IMR-90 (cell line): ENCODE data around the gene HOXA2. TPM values are rescaled to one million over a fixed set of nuclear protein-coding genes. Genes with fewer than 3 reads are reported as not detected.
A peak's percentile ranks its signal among the peaks of the same experiment; 100 is the strongest.

Experiments
- ATAC-seq: fragments of 200-7000 bp; cut with Tn5 transposase; 2 replicates; pipeline ENCODE4 v1.9.1; 2020; ENCODE audit warnings: low read depth, mild to moderate bottlenecking, moderate library complexity
- BruUV-seq: library from RNA; stranded (reverse); fragments of 400-500 nt; replicated peaks from 2 replicates; lab custom pipeline; 2021; lab: Mats Ljungman, UMichigan
- CTCF ChIA-PET: fragments of 300-600 bp; formaldehyde crosslinking; extraction: SDS; loops from one replicate; lab custom pipeline; 2021; ENCODE audit warnings: antibody characterized with exemption; lab: Yijun Ruan, JAX
- POLR2A ChIA-PET: fragments of 300-600 bp; sonication (Branson Sonifier 250); formaldehyde crosslinking; loops from one replicate; lab custom pipeline; 2022; ENCODE audit warnings: antibody characterized with exemption; ENCODE audit not compliant: unreplicated experiment; lab: Charles Lee
- DNase-seq: peaks from one replicate; pipeline ENCODE4 v3.0.0; 2013
- H2AFZ ChIP-seq: replicated peaks from 2 replicates; pipeline ENCODE3; 2013; ENCODE audit warnings: low read length, mild to moderate bottlenecking; ENCODE audit not compliant: poor library complexity
- H2AK5ac ChIP-seq: 2 replicates; pipeline ENCODE4 v1.6.1; 2013; ENCODE audit warnings: low read depth, low read length, inconsistent platforms
- H2AK9ac ChIP-seq: replicated peaks from 2 replicates; pipeline ENCODE3; 2013; ENCODE audit warnings: mild to moderate bottlenecking, low read depth, low read length, moderate library complexity; ENCODE audit not compliant: poor library complexity
- H2BK120ac ChIP-seq: 2 replicates; pipeline ENCODE4 v1.6.1; 2013; ENCODE audit warnings: low read depth, low read length, inconsistent platforms
- H2BK15ac ChIP-seq: 3 replicates; pipeline ENCODE4 v1.6.1; 2013; ENCODE audit warnings: low read depth, low read length, inconsistent platforms
- H2BK20ac ChIP-seq: 2 replicates; pipeline ENCODE4 v1.6.1; 2013; ENCODE audit warnings: low read depth, mild to moderate bottlenecking, inconsistent platforms, low read length, moderate library complexity
- H2BK5ac ChIP-seq: 2 replicates; pipeline ENCODE4 v1.6.1; 2013; ENCODE audit warnings: mild to moderate bottlenecking, low read depth, low read length, inconsistent platforms; ENCODE audit not compliant: poor library complexity, severe bottlenecking
- H3K14ac ChIP-seq: replicated peaks from 2 replicates; pipeline ENCODE4 v1.6.1; 2013; ENCODE audit warnings: low read depth, low read length, inconsistent platforms
- H3K18ac ChIP-seq: 2 replicates; pipeline ENCODE4 v1.6.1; 2013; ENCODE audit warnings: low read depth, low read length, control low read depth
- H3K23ac ChIP-seq: 2 replicates; pipeline ENCODE4 v1.6.1; 2013; ENCODE audit warnings: low read depth, low read length, inconsistent platforms
- H3K27ac ChIP-seq: 2 replicates; pipeline ENCODE4 v1.5.1; 2013; ENCODE audit warnings: mild to moderate bottlenecking, control low read depth, low read length; ENCODE audit not compliant: insufficient read depth
- H3K27me3 ChIP-seq: 2 replicates; pipeline ENCODE4 v1.6.1; 2013; ENCODE audit warnings: low read length; ENCODE audit not compliant: control insufficient read depth, insufficient read depth
- H3K36me3 ChIP-seq: 2 replicates; pipeline ENCODE4 v1.6.1; 2013; ENCODE audit warnings: low read length, mixed read lengths; ENCODE audit not compliant: control insufficient read depth, insufficient read depth
- H3K4ac ChIP-seq: 2 replicates; pipeline ENCODE4 v1.6.1; 2013; ENCODE audit warnings: low read depth, low read length, inconsistent platforms
- H3K4me1 ChIP-seq: 2 replicates; pipeline ENCODE4 v1.6.1; 2013; ENCODE audit warnings: low read length, mixed read lengths; ENCODE audit not compliant: control insufficient read depth, insufficient read depth
- H3K4me2 ChIP-seq: 2 replicates; pipeline ENCODE4 v1.6.1; 2013; ENCODE audit warnings: low read depth, mild to moderate bottlenecking, control low read depth, low read length, moderate library complexity
- H3K4me3 ChIP-seq: 2 replicates; pipeline ENCODE4 v1.5.1; 2013; ENCODE audit warnings: low read depth, mild to moderate bottlenecking, control low read depth, low read length, moderate library complexity; ENCODE audit not compliant: insufficient read depth
- H3K56ac ChIP-seq: 2 replicates; pipeline ENCODE4 v1.6.1; 2013; ENCODE audit warnings: low read length, inconsistent platforms; ENCODE audit not compliant: insufficient read depth; ENCODE audit errors: extremely low read depth
- H3K79me1 ChIP-seq, 2 experiments: 2 replicates each; pipeline ENCODE4 v1.6.1; 2013; ENCODE audit warnings: low read length in 2 of 2, inconsistent platforms in 1 of 2, low read depth in 1 of 2
- H3K9ac ChIP-seq: 2 replicates; pipeline ENCODE4 v1.6.1; 2013; ENCODE audit warnings: low read depth, low read length, control low read depth
- H3K9me1 ChIP-seq: 2 replicates; pipeline ENCODE4 v1.6.1; 2013; ENCODE audit warnings: low read length, inconsistent platforms; ENCODE audit not compliant: insufficient read depth
- H3K9me3 ChIP-seq: 2 replicates; pipeline ENCODE4 v1.6.1; 2013; ENCODE audit warnings: low read length; ENCODE audit not compliant: control insufficient read depth, insufficient read depth
- H4K20me1 ChIP-seq: 2 replicates; pipeline ENCODE4 v1.6.1; 2013; ENCODE audit warnings: low read length, inconsistent platforms; ENCODE audit not compliant: insufficient read depth
- H4K5ac ChIP-seq: 2 replicates; pipeline ENCODE4 v1.6.1; 2013; ENCODE audit warnings: mild to moderate bottlenecking, low read depth, low read length, control low read depth
- H4K8ac ChIP-seq, 2 experiments: 2 replicates each; pipeline ENCODE4 v1.6.1; 2013; ENCODE audit warnings: low read depth in 2 of 2, low read length in 2 of 2, control low read depth in 1 of 2, inconsistent platforms in 1 of 2
- H4K91ac ChIP-seq: 2 replicates; pipeline ENCODE4 v1.6.1; 2013; ENCODE audit warnings: low read depth, low read length, inconsistent platforms; ENCODE audit not compliant: insufficient read depth
- CHD1 ChIP-seq: IDR thresholded peaks from 2 replicates; pipeline ENCODE4 v1.6.1; 2012; ENCODE audit warnings: low read depth, low read length, improper control_type of control experiment
- MXI1 ChIP-seq: IDR thresholded peaks from 2 replicates; pipeline ENCODE4 v1.6.1; 2012; ENCODE audit warnings: low read depth, mild to moderate bottlenecking, low read length, moderate library complexity, borderline replicate concordance
- POLR2A ChIP-seq: IDR thresholded peaks from 2 replicates; pipeline ENCODE4 v1.6.1; 2012; ENCODE audit warnings: mild to moderate bottlenecking, low read depth, low read length
- RAD21 ChIP-seq: IDR thresholded peaks from 2 replicates; pipeline ENCODE4 v1.6.1; 2012; ENCODE audit warnings: low read length, improper control_type of control experiment
- SMC3 ChIP-seq: fragments of 150-350 bp; IDR thresholded peaks from 2 replicates; pipeline ENCODE4 v1.6.1; 2016; ENCODE audit warnings: low read depth, mild to moderate bottlenecking, antibody characterized with exemption, low read length, moderate library complexity
- WGBS, 2 experiments: methylation state at CpG; one replicate each; pipeline versions ENCODE4 v1.1.5 to v1.1.7; 2013; ENCODE audit warnings: missing lambda C conversion rate in 2 of 2; ENCODE audit not compliant: insufficient read length in 1 of 2; ENCODE audit errors: extremely low coverage in 2 of 2; 5-methylcytosine and 5-hydroxymethylcytosine counted together
- dilution Hi-C: fragments of 300-500 bp; cut with HindIII; formaldehyde crosslinking; loops from one replicate; pipeline ENCODE4 v1.14.3; 2018; ENCODE audit warnings: low sequenced_read_pairs; ENCODE audit not compliant: unreplicated experiment
- in situ Hi-C: fragments of 300-500 bp; cut with MboI; formaldehyde crosslinking; loops from 3 replicates; pipeline ENCODE4 v1.14.3; 2019; ENCODE audit warnings: low sequenced_read_pairs, inconsistent platforms, mixed read lengths
- intact Hi-C: fragments of 100-400 bp; cut with micrococcal nuclease; formaldehyde crosslinking; loops from 2 replicates; pipeline ENCODE4 v1.10.0; 2022
- polyA plus RNA-seq, 3 experiments: library from polyadenylated mRNA; depleted of rRNA; stranded (reverse); fragments of >200 nt; gene quantifications; 2 replicates each; pipeline ENCODE4 v1.2.3, GENCODE V29; 2012; ENCODE audit warnings: low replicate concordance in 1 of 3
- total RNA-seq: library from RNA; depleted of rRNA; stranded (reverse); fragments of >200 nt; gene quantifications from 2 replicates; pipeline ENCODE4 v1.2.3, GENCODE V29; 2012

The HOXA2 gene
- total and polyA plus RNA-seq, 2 of the 4 experiments (the other 2 are of a cell fraction) = 1.6 to 3.9 TPM

DNA sequence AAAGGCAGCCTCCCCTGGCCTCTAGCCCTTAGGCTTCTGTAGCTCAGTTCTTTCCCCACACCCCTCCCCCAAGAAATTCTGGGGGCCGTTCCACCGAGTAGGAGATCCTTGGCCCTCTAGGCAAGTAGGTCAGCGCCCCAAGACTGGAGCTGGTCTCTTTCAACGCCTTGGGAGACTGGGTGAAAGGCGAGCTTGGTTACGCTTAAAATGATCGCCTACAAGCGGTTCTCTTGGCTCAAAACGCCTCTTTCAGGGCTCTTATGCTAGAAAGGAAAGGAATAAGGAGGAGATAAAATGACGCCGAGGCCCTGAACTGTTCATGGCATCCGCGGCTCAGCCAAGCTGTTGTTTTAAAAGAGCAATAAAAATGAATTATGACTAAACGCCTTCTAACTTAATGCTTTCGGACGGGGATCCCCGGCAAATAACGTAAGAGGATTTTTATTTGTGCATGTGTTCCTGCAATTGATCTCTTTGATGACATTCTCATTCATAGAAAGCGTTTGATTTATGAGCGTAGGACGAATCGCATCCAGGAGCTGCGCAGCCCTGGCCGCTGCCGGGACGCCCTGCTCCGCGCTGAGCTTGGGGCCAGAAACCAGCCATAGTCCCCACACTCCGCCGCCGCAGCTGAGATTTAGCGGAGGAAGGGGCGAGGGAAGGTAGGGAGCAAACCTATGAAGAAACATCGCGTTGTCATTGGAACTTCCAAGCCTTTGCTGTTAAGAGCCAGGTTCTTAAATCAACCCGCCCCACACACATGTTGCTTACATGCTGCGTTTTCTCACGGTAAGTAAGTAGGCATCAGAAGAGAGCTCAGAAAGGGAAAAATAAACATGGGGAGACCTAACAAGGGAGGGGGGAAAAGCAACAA is 3.7 kb downstream of the HOXA2 start:
- peak; percentile 80 for DNase-seq
- POLR2A ChIA-PET = interaction anchor here (1.0 to 1.9 kb wide), 4 partner anchors 9 to 17 kb away, joined by 3 to 14 read pairs (median 4); no protein-coding TSS in a partner anchor
- in situ Hi-C loops = no loop called here

More for the DNA sequence above, 3.7 kb downstream of the HOXA2 start:
- no peaks in the 10 kb centered on the region for H3K27me3 ChIP-seq
- H2BK120ac ChIP-seq = peak overlapping the region; percentile 68
- H3K27ac ChIP-seq = peak overlapping the region; percentile 98
- no peaks in the 10 kb centered on the region for H3K9me1 ChIP-seq
- CTCF ChIA-PET = interaction anchor here (0.5 to 1.6 kb wide), 9 partner anchors 12 to 412 kb away, joined by 3 to 4 read pairs (median 3); partner anchors contain the start of gene HOXA4
- peak overlapping the region; percentile 80 for H3K4me2 ChIP-seq
- H4K8ac ChIP-seq = peak overlapping the region; percentile 65; a peak in 3 of 4 replicates
- H4K91ac ChIP-seq = peak overlapping the region; percentile 88
- H2AK5ac ChIP-seq = peak overlapping the region; percentile 72
- H3K4me3 ChIP-seq = peak overlapping the region; percentile 92
- no peak for ATAC-seq
- intact Hi-C loops = loop anchor here (1.0 to 2.0 kb wide), 2 partner anchors 24 to 246 kb away; no protein-coding TSS in a partner anchor
- H2BK20ac ChIP-seq = 0 out of 2 replicates have a peak overlapping the region, but pooled peaks have one; percentile 38
- WGBS, 2 experiments = 3% methylated on average over 8 of the region's 38 CpGs; no CpG with 5 or more reads in 1 of the 2 experiments
- H3K9me3 ChIP-seq = no peaks in the 10 kb centered on the region
- TF ChIP-seq CHD1 = peak; percentile 91; the same call in 1 of the 2 replicates
- TF ChIP-seq POLR2A = no peak; the same call in 1 of the 2 replicates
- TF ChIP-seq RAD21 = no peak
- no peak for TF ChIP-seq MXI1
- peak; percentile 1; the same call in 1 of the 2 replicates for TF ChIP-seq SMC3
- peak overlapping the region; percentile 91 for H2BK5ac ChIP-seq
- H3K4me1 ChIP-seq = peaks cover 15% of the 10 kb centered on the region
- H2BK15ac ChIP-seq = peak overlapping the region; percentile 26; the same call in 2 of the 3 replicates
- BruUV-seq = TSS peak; percentile 34
- dilution Hi-C loops = no loop called here
- peak overlapping the region; percentile 94 for H3K23ac ChIP-seq
- H4K20me1 ChIP-seq = peaks cover 13% of the 10 kb centered on the region
- peak overlapping the region; percentile 76 for H3K18ac ChIP-seq
- H3K4ac ChIP-seq = peak overlapping the region; percentile 79
- peak overlapping the region; percentile 55; the same call in 1 of the 2 replicates for H3K56ac ChIP-seq
- H3K9ac ChIP-seq = peak overlapping the region; percentile 99
- H3K79me1 ChIP-seq = peaks cover 10 to 26% of the 10 kb centered on the region in 2 experiments; a peak in 3 of 4 replicates
- H2AFZ ChIP-seq = peak overlapping the region; percentile 65
- peak overlapping the region; percentile 89 for H4K5ac ChIP-seq
- peak overlapping the region; percentile 59 for H2AK9ac ChIP-seq
- peaks cover 10% of the 10 kb centered on the region for H3K36me3 ChIP-seq
- peak overlapping the region; percentile 90 for H3K14ac ChIP-seq
